ENCODE data around the gene BTBD18. TPM values are rescaled to one million over a fixed set of nuclear protein-coding genes. Genes with fewer than 3 reads are reported as not detected.

The BTBD18 gene
- total and polyA plus RNA-seq, 2 experiments from 2014 or later, result 0.39 TPM; not detected in 1

GRCh38 chr11:57778318-57779037 lies 26.9 kb upstream of the BTBD18 start:
- Histone ChIP-seq H3K79me2 (peaks cover 91% of the 10 kb centered on the region), H3K36me3 (replicated peaks; ENCODE audit: insufficient read depth, low read depth) (no peaks in the 10 kb centered on the region), H3K9me3 (ENCODE audit: low read depth) (no peaks in the 10 kb centered on the region), H3K9me2 (replicated peaks; ENCODE audit: insufficient read depth) (no peaks in the 10 kb centered on the region), H3K4me2 (peak overlapping the region; percentile 73), H3K4me3 (no peak overlapping the region), H2AFZ (no peak overlapping the region), H3K27ac (peak overlapping the region; percentile 91), H4K20me1 (ENCODE audit: insufficient read depth, poor library complexity, severe bottlenecking) (peaks cover 54% of the 10 kb centered on the region), H3K27me3 (no peaks in the 10 kb centered on the region), H3K4me1 (ENCODE audit: insufficient read depth) (peaks cover 77% of the 10 kb centered on the region)
- DNase-seq (ENCODE audit: low spot score), result peak; percentile 93
- WGBS (ENCODE audit: low lambda C conversion rate, missing lambda C conversion rate), result 0% methylated on average over 6 of the region's 6 CpGs
- no peak for TF ChIP-seq EZH2phosphoT487 (IDR thresholded peaks at IDR 0.05; ENCODE audit: low read depth, severe bottlenecking, unreplicated experiment)
- TF ChIP-seq EZH2 (IDR thresholded peaks at IDR 0.05; ENCODE audit: borderline replicate concordance), result no peak
- no peak for TF ChIP-seq CTCF (IDR thresholded peaks at IDR 0.05; ENCODE audit: poor library complexity)

- peak overlapping the region; percentile 91 for H3K27ac ChIP-seq
- H3K79me2 ChIP-seq, result peaks cover 91% of the 10 kb centered on the region
- no peak overlapping the region for H3K4me3 ChIP-seq
- DNase-seq (ENCODE audit: low spot score), result peak; percentile 76
- peaks cover 76% of the 10 kb centered on the region for H3K4me1 ChIP-seq (ENCODE audit: insufficient read depth)
- no peaks in the 10 kb centered on the region for H3K9me3 ChIP-seq (ENCODE audit: low read depth)
- H3K9me2 ChIP-seq (replicated peaks; ENCODE audit: insufficient read depth), result no peaks in the 10 kb centered on the region
- H3K36me3 ChIP-seq (replicated peaks; ENCODE audit: insufficient read depth, low read depth), result no peaks in the 10 kb centered on the region
- TF ChIP-seq EZH2 (IDR thresholded peaks at IDR 0.05; ENCODE audit: borderline replicate concordance), result no peak
- TF ChIP-seq CTCF (IDR thresholded peaks at IDR 0.05; ENCODE audit: poor library complexity), result no peak
- no peak for TF ChIP-seq EZH2phosphoT487 (IDR thresholded peaks at IDR 0.05; ENCODE audit: low read depth, severe bottlenecking, unreplicated experiment)
- 12% methylated on average over 3 of the region's 3 CpGs for WGBS (ENCODE audit: low lambda C conversion rate, missing lambda C conversion rate)
- H3K27me3 ChIP-seq, result no peaks in the 10 kb centered on the region
- peak overlapping the region; percentile 73 for H3K4me2 ChIP-seq
- H2AFZ ChIP-seq, result no peak overlapping the region
- peaks cover 58% of the 10 kb centered on the region for H4K20me1 ChIP-seq (ENCODE audit: insufficient read depth, poor library complexity, severe bottlenecking)
These were observed 26.3 kb upstream of the BTBD18 start for GRCh38 chr11:57777969-57778317.

GRCh38 chr11:57776577-57777210 lies 25.1 kb upstream of the BTBD18 start:
- TF ChIP-seq EZH2 (IDR thresholded peaks at IDR 0.05; ENCODE audit: borderline replicate concordance) (no peak), CTCF (IDR thresholded peaks at IDR 0.05; ENCODE audit: poor library complexity) (no peak), EZH2phosphoT487 (IDR thresholded peaks at IDR 0.05; ENCODE audit: low read depth, severe bottlenecking, unreplicated experiment) (no peak)
- no peak for DNase-seq (ENCODE audit: low spot score)
- Histone ChIP-seq H3K79me2 (peaks cover 91% of the 10 kb centered on the region), H3K36me3 (replicated peaks; ENCODE audit: insufficient read depth, low read depth) (no peaks in the 10 kb centered on the region), H3K4me1 (ENCODE audit: insufficient read depth) (peaks cover 73% of the 10 kb centered on the region), H3K27ac (peak overlapping the region; percentile 91), H3K9me3 (ENCODE audit: low read depth) (no peaks in the 10 kb centered on the region), H4K20me1 (ENCODE audit: insufficient read depth, poor library complexity, severe bottlenecking) (peaks cover 71% of the 10 kb centered on the region), H3K27me3 (no peaks in the 10 kb centered on the region), H3K4me2 (peak overlapping the region; percentile 73), H2AFZ (no peak overlapping the region), H3K4me3 (no peak overlapping the region), H3K9me2 (replicated peaks; ENCODE audit: insufficient read depth) (no peaks in the 10 kb centered on the region)
- WGBS (ENCODE audit: low lambda C conversion rate, missing lambda C conversion rate), result 56% methylated on average over 2 of the region's 2 CpGs
